Liver (tissue), 9 donors: ENCODE measurements around the gene RALGPS1. TPM values are rescaled to one million over a fixed set of nuclear protein-coding genes. Genes with fewer than 3 reads are reported as not detected.

Experiments
- DNase-seq: peaks from one replicate; pipeline ENCODE4 v3.0.0-alpha.2; 2017; ENCODE audit warnings: low spot score
- H3K27ac ChIP-seq, 2 donors: one replicate each; pipeline ENCODE4 v1.7.0; 2013; ENCODE audit warnings: inconsistent platforms in 2 of 2, low read length in 2 of 2, control low read depth in 1 of 2, low read depth in 1 of 2, mild to moderate bottlenecking in 1 of 2
- H3K27me3 ChIP-seq, 4 donors: one replicate each; pipeline versions ENCODE4 v1.6.1 to v1.7.0; 2013; ENCODE audit warnings: low read length in 3 of 4, inconsistent platforms in 1 of 4, mild to moderate bottlenecking in 1 of 4, moderate library complexity in 1 of 4; ENCODE audit not compliant: control insufficient read depth in 4 of 4, insufficient read depth in 4 of 4
- H3K36me3 ChIP-seq, 4 donors: one replicate each; pipeline versions ENCODE4 v1.6.1 to v1.7.0; 2013; ENCODE audit warnings: low read length in 3 of 4, mild to moderate bottlenecking in 3 of 4, low read depth in 1 of 4, moderate library complexity in 1 of 4; ENCODE audit not compliant: control insufficient read depth in 4 of 4, insufficient read depth in 3 of 4
- H3K4me1 ChIP-seq, 4 donors: one replicate each; pipeline versions ENCODE4 v1.6.1 to v1.7.0; 2013; ENCODE audit warnings: low read length in 3 of 4, mild to moderate bottlenecking in 3 of 4, moderate library complexity in 1 of 4; ENCODE audit not compliant: control insufficient read depth in 4 of 4, insufficient read depth in 4 of 4
- H3K4me3 ChIP-seq, 3 donors: one replicate each; pipeline versions ENCODE4 v1.6.1 to v1.7.0; 2013; ENCODE audit warnings: low read length in 3 of 3, control low read depth in 1 of 3, low read depth in 1 of 3, mild to moderate bottlenecking in 1 of 3
- H3K9ac ChIP-seq, 2 donors: one replicate each; pipeline ENCODE4 v1.7.0; 2013; ENCODE audit warnings: low read length in 2 of 2, mild to moderate bottlenecking in 2 of 2, moderate library complexity in 2 of 2, control low read depth in 1 of 2, low read depth in 1 of 2
- H3K9me3 ChIP-seq, 4 donors: one replicate each; pipeline versions ENCODE4 v1.6.1 to v1.7.0; 2013; ENCODE audit warnings: low read length in 3 of 4; ENCODE audit not compliant: control insufficient read depth in 4 of 4
- EGR1 ChIP-seq, 2 donors: IDR thresholded peaks; 2 replicates each; pipeline ENCODE4 v1.6.1; 2016 to 2018; ENCODE audit warnings: antibody characterized with exemption in 2 of 2, low read depth in 2 of 2
- FOXA1 ChIP-seq: IDR thresholded peaks from 2 replicates; pipeline ENCODE4 v1.6.1; 2016; ENCODE audit warnings: antibody characterized with exemption
- FOXA2 ChIP-seq: IDR thresholded peaks from 2 replicates; pipeline ENCODE4 v1.6.1; 2016; ENCODE audit warnings: antibody characterized with exemption
- GABPA ChIP-seq, 2 donors: IDR thresholded peaks in 1 of 2; conservative IDR thresholded peaks in 1 of 2; 2 replicates each; pipeline ENCODE4 v1.6.1; 2016; ENCODE audit warnings: antibody characterized with exemption in 2 of 2, mild to moderate bottlenecking in 1 of 2, moderate library complexity in 1 of 2
- HNF4G ChIP-seq: IDR thresholded peaks from 2 replicates; pipeline ENCODE4 v1.6.1; 2016; ENCODE audit warnings: antibody characterized with exemption
- RXRA ChIP-seq, 2 donors: IDR thresholded peaks; 2 replicates each; pipeline ENCODE4 v1.6.1; 2017 to 2018; ENCODE audit warnings: antibody characterized with exemption in 2 of 2, mild to moderate bottlenecking in 1 of 2
- TAF1 ChIP-seq: conservative IDR thresholded peaks from 2 replicates; pipeline ENCODE4 v1.6.1; 2016; ENCODE audit warnings: antibody characterized with exemption, mild to moderate bottlenecking
- WGBS: extraction: QIAGEN DNeasy Blood & Tissue Kit; methylation state at CpG from one replicate; pipeline ENCODE4 v1.1.7; 2013; 5-methylcytosine and 5-hydroxymethylcytosine counted together
- polyA plus RNA-seq, 2 donors: library from polyadenylated mRNA; stranded (reverse) in 1 of 2; unstranded in 1 of 2; fragments of 200-250 nt in 1 of 2; fragments of >200 nt in 1 of 2; fragmentation: Nextera tagmentation in 1 of 2; extraction: Ambion mirVana in 1 of 2; gene quantifications; one replicate each; pipeline versions ENCODE4 v1.2.1 to v1.2.3, GENCODE V29; 2013 to 2015
- total RNA-seq, 2 donors: library from RNA; depleted of rRNA; stranded (reverse); fragments of >200 nt; gene quantifications; one replicate each; pipeline ENCODE4 v1.2.3, GENCODE V29; 2014
- TF ChIP-seq, protein P1 (sequence below): IDR thresholded peaks from 2 replicates; pipeline ENCODE4 v1.6.1; 2016; ENCODE audit warnings: antibody characterized with exemption, mild to moderate bottlenecking
- TF ChIP-seq, protein P2 (sequence below): IDR thresholded peaks from 2 replicates; pipeline ENCODE4 v1.6.1; 2016; ENCODE audit warnings: antibody characterized with exemption
- TF ChIP-seq, protein P3 (sequence below): IDR thresholded peaks from 2 replicates; pipeline ENCODE4 v1.6.1; 2016; ENCODE audit warnings: antibody characterized with exemption
- TF ChIP-seq, protein P4 (sequence below): IDR thresholded peaks from 2 replicates; pipeline ENCODE4 v1.6.1; 2016; ENCODE audit warnings: antibody characterized with exemption
- donor health status: healthy.
- donor health status: healthy.
- donor health status: healthy.
- donor health status: healthy.
- donor health status: healthy.

RALGPS1 gene
- total and polyA plus RNA-seq, 4 donors, result 1.4 to 2.7 (median 2.0) TPM

DNA sequence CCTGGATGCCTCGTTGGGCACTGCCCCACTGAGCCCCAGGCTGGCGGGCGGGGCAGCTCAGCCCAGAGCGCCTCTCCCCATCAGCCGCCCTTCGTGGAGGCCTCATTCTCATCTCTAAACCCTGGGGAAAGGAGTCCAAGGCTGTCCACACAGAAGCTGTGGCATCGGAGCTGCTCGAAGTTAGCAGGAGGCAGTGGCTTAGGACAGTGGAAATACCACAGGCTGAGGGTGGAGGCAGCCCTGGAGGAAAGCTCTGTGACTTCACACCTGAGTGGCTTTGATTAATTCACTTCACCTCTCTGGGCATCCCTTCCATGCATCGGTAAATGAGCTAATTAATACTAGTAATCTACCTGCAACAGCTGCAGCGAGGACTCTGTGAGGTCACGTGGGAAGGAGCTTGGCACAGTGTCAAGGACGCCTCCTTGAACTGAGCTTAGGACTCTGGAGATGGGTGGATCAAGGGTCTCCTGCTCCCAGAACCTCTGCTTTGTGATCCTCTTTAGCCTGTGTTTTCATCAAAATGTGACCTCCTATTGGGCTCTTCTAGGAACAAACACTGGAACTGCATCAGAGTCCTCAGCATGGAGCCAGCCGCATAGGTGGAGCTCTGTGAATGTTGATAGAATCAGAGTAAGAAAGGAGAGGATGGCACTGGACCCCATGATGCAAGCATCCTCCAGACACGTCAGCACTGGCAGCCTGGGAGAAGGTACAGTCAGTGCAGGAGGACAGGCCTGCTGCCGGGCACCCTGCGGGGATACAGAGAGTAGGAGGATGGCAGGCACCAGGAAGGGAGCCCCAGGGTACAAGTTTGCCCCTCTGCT lies 208.7 kb downstream of the RALGPS1 start:
- peaks cover 3 to 24% (median 10%) of the 10 kb centered on the region in 4 donors for H3K4me1 ChIP-seq
- H3K4me3 ChIP-seq, result peak overlapping the region in 1 of 3 donors; percentile 19
- TF ChIP-seq, protein P1, sequence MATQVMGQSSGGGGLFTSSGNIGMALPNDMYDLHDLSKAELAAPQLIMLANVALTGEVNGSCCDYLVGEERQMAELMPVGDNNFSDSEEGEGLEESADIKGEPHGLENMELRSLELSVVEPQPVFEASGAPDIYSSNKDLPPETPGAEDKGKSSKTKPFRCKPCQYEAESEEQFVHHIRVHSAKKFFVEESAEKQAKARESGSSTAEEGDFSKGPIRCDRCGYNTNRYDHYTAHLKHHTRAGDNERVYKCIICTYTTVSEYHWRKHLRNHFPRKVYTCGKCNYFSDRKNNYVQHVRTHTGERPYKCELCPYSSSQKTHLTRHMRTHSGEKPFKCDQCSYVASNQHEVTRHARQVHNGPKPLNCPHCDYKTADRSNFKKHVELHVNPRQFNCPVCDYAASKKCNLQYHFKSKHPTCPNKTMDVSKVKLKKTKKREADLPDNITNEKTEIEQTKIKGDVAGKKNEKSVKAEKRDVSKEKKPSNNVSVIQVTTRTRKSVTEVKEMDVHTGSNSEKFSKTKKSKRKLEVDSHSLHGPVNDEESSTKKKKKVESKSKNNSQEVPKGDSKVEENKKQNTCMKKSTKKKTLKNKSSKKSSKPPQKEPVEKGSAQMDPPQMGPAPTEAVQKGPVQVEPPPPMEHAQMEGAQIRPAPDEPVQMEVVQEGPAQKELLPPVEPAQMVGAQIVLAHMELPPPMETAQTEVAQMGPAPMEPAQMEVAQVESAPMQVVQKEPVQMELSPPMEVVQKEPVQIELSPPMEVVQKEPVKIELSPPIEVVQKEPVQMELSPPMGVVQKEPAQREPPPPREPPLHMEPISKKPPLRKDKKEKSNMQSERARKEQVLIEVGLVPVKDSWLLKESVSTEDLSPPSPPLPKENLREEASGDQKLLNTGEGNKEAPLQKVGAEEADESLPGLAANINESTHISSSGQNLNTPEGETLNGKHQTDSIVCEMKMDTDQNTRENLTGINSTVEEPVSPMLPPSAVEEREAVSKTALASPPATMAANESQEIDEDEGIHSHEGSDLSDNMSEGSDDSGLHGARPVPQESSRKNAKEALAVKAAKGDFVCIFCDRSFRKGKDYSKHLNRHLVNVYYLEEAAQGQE, result no peak
- TF ChIP-seq EGR1 (IDR thresholded peaks at IDR 0.05; ENCODE audit: low read depth in 2 of 2) (no peak), HNF4G (no peak)
- WGBS, result 48% methylated on average over 16 of the region's 16 CpGs
- no peaks in the 10 kb centered on the region for H3K27me3 ChIP-seq
- peak overlapping the region; percentile 70 to 80 for H3K27ac ChIP-seq
- no peak overlapping the region for H3K9ac ChIP-seq
- no peak for DNase-seq
- H3K9me3 ChIP-seq, result no peaks in the 10 kb centered on the region
- no peaks in the 10 kb centered on the region for H3K36me3 ChIP-seq

DNA sequence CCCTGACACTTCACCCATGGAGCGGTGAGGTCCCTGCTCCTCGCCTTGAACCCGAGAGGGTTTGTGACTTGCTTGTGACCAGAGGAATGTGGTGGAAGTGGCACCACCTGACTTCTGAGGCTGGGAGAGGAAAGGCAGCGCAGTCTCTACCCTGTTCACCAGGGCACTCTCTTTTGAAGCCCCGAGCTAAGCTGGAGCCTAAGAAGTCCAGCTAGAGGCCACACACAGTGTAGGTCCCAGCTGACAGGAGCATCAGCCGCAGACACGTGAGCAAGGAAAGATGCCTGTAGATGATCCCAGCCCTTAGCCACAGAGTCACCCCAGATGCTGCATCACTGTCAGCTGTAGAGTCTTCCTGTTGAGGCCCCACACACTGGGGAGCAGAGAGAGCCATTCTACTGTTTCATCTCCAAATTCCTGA lies 209.5 kb downstream of the RALGPS1 start:
- no peak for DNase-seq
- Histone ChIP-seq H3K27me3 (no peaks in the 10 kb centered on the region), H3K36me3 (no peaks in the 10 kb centered on the region), H3K9ac (no peak overlapping the region), H3K9me3 (no peaks in the 10 kb centered on the region), H3K4me1 (peaks cover 3 to 24% (median 10%) of the 10 kb centered on the region in 4 donors), H3K27ac (no peak overlapping the region), H3K4me3 (no peak overlapping the region)
- 98% methylated on average over 7 of the region's 7 CpGs for WGBS
- TF ChIP-seq RXRA (IDR thresholded peaks at IDR 0.05), result no peak
- TF ChIP-seq, protein P2, sequence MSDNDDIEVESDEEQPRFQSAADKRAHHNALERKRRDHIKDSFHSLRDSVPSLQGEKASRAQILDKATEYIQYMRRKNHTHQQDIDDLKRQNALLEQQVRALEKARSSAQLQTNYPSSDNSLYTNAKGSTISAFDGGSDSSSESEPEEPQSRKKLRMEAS, result no peak
- no peak for TF ChIP-seq FOXA2
- TF ChIP-seq, protein P3, sequence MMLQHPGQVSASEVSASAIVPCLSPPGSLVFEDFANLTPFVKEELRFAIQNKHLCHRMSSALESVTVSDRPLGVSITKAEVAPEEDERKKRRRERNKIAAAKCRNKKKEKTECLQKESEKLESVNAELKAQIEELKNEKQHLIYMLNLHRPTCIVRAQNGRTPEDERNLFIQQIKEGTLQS, result no peak
- TF ChIP-seq, protein P4, sequence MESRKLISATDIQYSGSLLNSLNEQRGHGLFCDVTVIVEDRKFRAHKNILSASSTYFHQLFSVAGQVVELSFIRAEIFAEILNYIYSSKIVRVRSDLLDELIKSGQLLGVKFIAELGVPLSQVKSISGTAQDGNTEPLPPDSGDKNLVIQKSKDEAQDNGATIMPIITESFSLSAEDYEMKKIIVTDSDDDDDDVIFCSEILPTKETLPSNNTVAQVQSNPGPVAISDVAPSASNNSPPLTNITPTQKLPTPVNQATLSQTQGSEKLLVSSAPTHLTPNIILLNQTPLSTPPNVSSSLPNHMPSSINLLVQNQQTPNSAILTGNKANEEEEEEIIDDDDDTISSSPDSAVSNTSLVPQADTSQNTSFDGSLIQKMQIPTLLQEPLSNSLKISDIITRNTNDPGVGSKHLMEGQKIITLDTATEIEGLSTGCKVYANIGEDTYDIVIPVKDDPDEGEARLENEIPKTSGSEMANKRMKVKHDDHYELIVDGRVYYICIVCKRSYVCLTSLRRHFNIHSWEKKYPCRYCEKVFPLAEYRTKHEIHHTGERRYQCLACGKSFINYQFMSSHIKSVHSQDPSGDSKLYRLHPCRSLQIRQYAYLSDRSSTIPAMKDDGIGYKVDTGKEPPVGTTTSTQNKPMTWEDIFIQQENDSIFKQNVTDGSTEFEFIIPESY, result no peak
- TF ChIP-seq GABPA (IDR thresholded peaks at IDR 0.05 in 1 of 2, conservative IDR thresholded peaks at IDR 0.05 in 1 of 2), result no peak
- TF ChIP-seq FOXA1, result no peak
- TF ChIP-seq TAF1, result no peak
- TF ChIP-seq, protein P1, result no peak
